A673 (cell line): ENCODE results near the gene KCNJ5. TPM values are rescaled to one million over a fixed set of nuclear protein-coding genes. Genes with fewer than 3 reads are reported as not detected.

Experiments used
- BruUV-seq: library from RNA; stranded (reverse); fragments of 400-500 nt; replicated peaks from 2 replicates; lab custom pipeline; 2021; lab: Mats Ljungman, UMichigan
- CTCF ChIA-PET: fragments of 300-600 bp; sonication (Branson Sonifier 250); formaldehyde crosslinking; loops from one replicate; lab custom pipeline; 2022; ENCODE audit warnings: antibody characterized with exemption; lab: Charles Lee
- POLR2A ChIA-PET: fragments of 300-600 bp; sonication (Branson Sonifier 250); formaldehyde crosslinking; loops from one replicate; lab custom pipeline; 2022; ENCODE audit warnings: antibody characterized with exemption; ENCODE audit not compliant: low non-redundant PET; lab: Charles Lee
- DNase-seq: peaks from one replicate; pipeline ENCODE4 v3.0.0-alpha.2; 2015; ENCODE audit warnings: low spot score
- H3K27ac ChIP-seq: fragments of 200-600 bp; sonication (generic); 2 replicates; pipeline ENCODE4 v1.5.1; 2016; ENCODE audit warnings: mixed run types, low read depth, mild to moderate bottlenecking, mixed read lengths, antibody characterized with exemption, low read length; ENCODE audit not compliant: poor library complexity, severe bottlenecking
- H3K27me3 ChIP-seq: fragments of 200-600 bp; sonication (generic); replicated peaks from 2 replicates; pipeline ENCODE4 v1.6.1; 2017; ENCODE audit warnings: mixed run types, low read depth, mild to moderate bottlenecking, mixed read lengths, antibody characterized with exemption, low read length; ENCODE audit not compliant: insufficient read depth, poor library complexity
- H3K36me3 ChIP-seq: fragments of 200-600 bp; sonication (generic); 2 replicates; pipeline ENCODE4 v1.6.1; 2016; ENCODE audit warnings: mixed run types, mild to moderate bottlenecking, mixed read lengths, antibody characterized with exemption, low read length; ENCODE audit not compliant: insufficient read depth, poor library complexity, severe bottlenecking
- H3K4me1 ChIP-seq: fragments of 200-600 bp; sonication (generic); 2 replicates; pipeline ENCODE4 v1.6.1; 2017; ENCODE audit warnings: mixed run types, mild to moderate bottlenecking, mixed read lengths, antibody characterized with exemption, low read length; ENCODE audit not compliant: insufficient read depth, poor library complexity, severe bottlenecking
- H3K4me3 ChIP-seq: fragments of 200-600 bp; sonication (generic); 2 replicates; pipeline ENCODE4 v1.5.1; 2016; ENCODE audit warnings: low read depth, mixed run types, mild to moderate bottlenecking, mixed read lengths, low read length; ENCODE audit not compliant: poor library complexity, severe bottlenecking
- H3K9me3 ChIP-seq: fragments of 200-600 bp; sonication (generic); 2 replicates; pipeline ENCODE4 v1.6.1; 2016; ENCODE audit warnings: mixed run types, low read depth, mild to moderate bottlenecking, mixed read lengths, antibody characterized with exemption, low read length; ENCODE audit not compliant: poor library complexity, severe bottlenecking
- CTCF ChIP-seq: fragments of 300-800, 200-600 bp; sonication (generic); conservative IDR thresholded peaks from 2 replicates; pipeline ENCODE4 v1.5.1; 2017; ENCODE audit warnings: low read depth, mild to moderate bottlenecking, antibody characterized with exemption, low read length, moderate library complexity, mixed read lengths
- EZH2 ChIP-seq: fragments of 200-600 bp; sonication (generic); IDR thresholded peaks from 2 replicates; pipeline ENCODE4 v1.6.1; 2017; ENCODE audit warnings: borderline replicate concordance, low read depth, mild to moderate bottlenecking, mixed read lengths, antibody characterized with exemption, low read length; ENCODE audit not compliant: poor library complexity, severe bottlenecking
- intact Hi-C: fragments of 100-400 bp; cut with micrococcal nuclease; formaldehyde crosslinking; loops from one replicate; pipeline ENCODE4 v1.10.0; 2022; ENCODE audit not compliant: unreplicated experiment
- total RNA-seq: library from RNA; stranded (reverse); gene quantifications from 2 replicates; pipeline ENCODE4 v1.2.3, GENCODE V29; 2021

The KCNJ5 gene
- total RNA-seq, 1 experiment from 2014 or later: not detected

- ChIA-PET POLR2A (no interaction called here), CTCF (interaction anchor here (0.5 kb wide), 1 partner anchor 463 kb away, joined by 6 read pairs; no protein-coding TSS in a partner anchor)
- TF ChIP-seq EZH2: no peak
- TF ChIP-seq CTCF: no peak
- BruUV-seq: no TSS peak
- intact Hi-C loops: no loop called here
- Histone ChIP-seq H3K4me1 (peaks cover 6% of the 10 kb centered on the region), H3K27ac (no peak overlapping the region), H3K9me3 (no peaks in the 10 kb centered on the region), H3K4me3 (no peak overlapping the region), H3K27me3 (no peaks in the 10 kb centered on the region), H3K36me3 (no peaks in the 10 kb centered on the region)
- DNase-seq: no peak
Observed at GRCh38 chr11:128903248-128904061, 12.3 kb downstream of the KCNJ5 start.

DNA sequence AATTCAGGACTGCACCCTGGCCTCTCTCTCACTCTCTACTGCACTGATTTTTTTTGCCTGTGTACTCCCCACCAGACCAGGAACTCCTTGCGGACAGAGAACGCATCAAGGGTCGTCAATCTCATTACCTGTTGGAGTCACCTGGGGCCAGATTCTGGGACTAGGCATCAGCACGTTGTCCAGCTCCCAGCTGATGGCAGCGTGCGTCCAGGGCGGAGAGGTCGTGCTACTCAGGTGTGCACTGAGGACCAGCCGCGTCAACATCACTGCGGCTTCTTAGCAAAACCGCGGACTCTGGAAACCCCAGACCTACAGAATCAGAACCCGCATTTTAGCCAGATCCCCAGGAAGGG lies 13.1 kb downstream of the KCNJ5 start:
- Histone ChIP-seq H3K4me1 (peaks cover 6% of the 10 kb centered on the region), H3K36me3 (no peaks in the 10 kb centered on the region), H3K9me3 (no peaks in the 10 kb centered on the region), H3K27ac (no peak overlapping the region), H3K27me3 (no peaks in the 10 kb centered on the region), H3K4me3 (no peak overlapping the region)
- ChIA-PET POLR2A (no interaction called here), CTCF (interaction anchor here (1.3 to 3.5 kb wide), 2 partner anchors 52 to 73 kb away, joined by 3 to 17 read pairs; no protein-coding TSS in a partner anchor)
- DNase-seq: no peak
- no peak for TF ChIP-seq EZH2
- no peak for TF ChIP-seq CTCF
- intact Hi-C loops: no loop called here
- BruUV-seq: no TSS peak

GRCh38 chr11:128904656-128905344 lies 13.6 kb downstream of the KCNJ5 start:
- H3K4me3 ChIP-seq: peak overlapping the region; percentile 62
- CTCF ChIA-PET: interaction anchor here (0.6 to 3.5 kb wide), 3 partner anchors 52 to 74 kb away, joined by 3 to 17 read pairs (median 3); no protein-coding TSS in a partner anchor

More at GRCh38 chr11:128904656-128905344, 13.6 kb downstream of the KCNJ5 start:
- intact Hi-C loops: no loop called here
- TF ChIP-seq EZH2 (no peak), CTCF (no peak)
- peak; percentile 45 for DNase-seq
- Histone ChIP-seq H3K9me3 (no peaks in the 10 kb centered on the region), H3K36me3 (no peaks in the 10 kb centered on the region), H3K4me1 (peaks cover 6% of the 10 kb centered on the region), H3K27ac (no peak overlapping the region), H3K27me3 (no peaks in the 10 kb centered on the region)
- no TSS peak for BruUV-seq
- POLR2A ChIA-PET: no interaction called here
